ENCODE data around the gene ZNF846.
"Not testable (repeated sequence)": the region's sequence is repeated elsewhere in the genome, so short reads cannot be mapped to it uniquely, and the experiment has no call there.

The ZNF846 gene

GRCh38 chr19:9782338-9782737 is 13.8 kb upstream of the ZNF846 start:
- DNase-seq = no peak

GRCh38 chr19:9757544-9758501 is 10.7 kb downstream of the ZNF846 start:
- no peak for DNase-seq

GRCh38 chr19:9752701-9753443 is 15.7 kb downstream of the ZNF846 start:
- no peak for DNase-seq

GRCh38 chr19:9751446-9751845 is 17.1 kb downstream of the ZNF846 start:
- DNase-seq = no peak

GRCh38 chr19:9741476-9742171 is 26.9 kb downstream of the ZNF846 start:
- no peak for DNase-seq

GRCh38 chr19:9735986-9736385 is 32.6 kb downstream of the ZNF846 start:
- DNase-seq = no peak

GRCh38 chr19:9730056-9730455 is 38.5 kb downstream of the ZNF846 start:
- not testable (repeated sequence) for DNase-seq

GRCh38 chr19:9729162-9729561 is 39.4 kb downstream of the ZNF846 start:
- no peak for DNase-seq

GRCh38 chr19:9727644-9728043 is 40.9 kb downstream of the ZNF846 start:
- no peak for DNase-seq

GRCh38 chr19:9725508-9726201 is 42.9 kb downstream of the ZNF846 start:
- DNase-seq = not testable (repeated sequence)

GRCh38 chr19:9724157-9724556 is 44.4 kb downstream of the ZNF846 start:
- no peak for DNase-seq

GRCh38 chr19:9721861-9722260 is 46.7 kb downstream of the ZNF846 start:
- DNase-seq = no peak

GRCh38 chr19:9720541-9720940 is 48.0 kb downstream of the ZNF846 start:
- DNase-seq = no peak

- no peak for DNase-seq
These were observed 56.7 kb downstream of the ZNF846 start for GRCh38 chr19:9711815-9712214.

GRCh38 chr19:9709305-9709704 is 59.2 kb downstream of the ZNF846 start:
- no peak for DNase-seq

GRCh38 chr19:9705836-9706235 is 62.7 kb downstream of the ZNF846 start:
- no peak for DNase-seq

GRCh38 chr19:9702186-9702585 is 66.4 kb downstream of the ZNF846 start:
- DNase-seq = no peak
